ENCODE measurements around the gene NDRG4. TPM values are rescaled to one million over a fixed set of nuclear protein-coding genes. Genes with fewer than 3 reads are reported as not detected.
A peak's percentile ranks its signal among the peaks of the same experiment; 100 is the strongest.

Gene NDRG4
- total RNA-seq, 4 donors from 2014 or later = 16.0 to 89.4 (median 56.1) TPM

DNA sequence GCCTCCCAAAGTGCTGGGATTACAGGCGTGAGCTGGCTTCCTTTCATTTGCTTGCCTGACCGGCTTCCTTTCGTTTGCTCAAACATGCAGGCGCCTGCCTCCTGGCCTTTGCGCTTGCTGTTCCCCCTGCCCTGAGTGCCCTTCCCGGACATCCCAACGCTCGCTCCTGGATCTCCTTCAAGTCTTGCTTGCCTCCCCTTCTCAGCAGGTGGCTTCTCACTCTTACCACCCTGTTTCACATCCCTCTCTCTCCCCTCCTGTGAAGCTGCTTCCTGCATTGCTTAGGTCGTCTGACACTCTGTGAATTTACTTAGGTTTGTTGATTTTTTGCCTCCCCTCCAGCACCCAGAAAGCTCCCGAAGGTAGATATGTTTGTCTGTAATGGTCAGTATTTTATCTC lies 25.6 kb upstream of the NDRG4 start:
- H3K36me3 ChIP-seq = no peaks in the 10 kb centered on the region
- H3K4me3 ChIP-seq = no peak overlapping the region
- H3K27me3 ChIP-seq = no peaks in the 10 kb centered on the region
- TF ChIP-seq POLR2A (IDR thresholded peaks at IDR 0.05) = no peak
- intact Hi-C loops (cut with DNase I; ENCODE audit: low total_unique reads) = no loop called here
- H3K4me1 ChIP-seq = no peaks in the 10 kb centered on the region
- no peak overlapping the region for H3K27ac ChIP-seq
- H3K9me3 ChIP-seq = no peaks in the 10 kb centered on the region
- DNase-seq = no peak

DNA sequence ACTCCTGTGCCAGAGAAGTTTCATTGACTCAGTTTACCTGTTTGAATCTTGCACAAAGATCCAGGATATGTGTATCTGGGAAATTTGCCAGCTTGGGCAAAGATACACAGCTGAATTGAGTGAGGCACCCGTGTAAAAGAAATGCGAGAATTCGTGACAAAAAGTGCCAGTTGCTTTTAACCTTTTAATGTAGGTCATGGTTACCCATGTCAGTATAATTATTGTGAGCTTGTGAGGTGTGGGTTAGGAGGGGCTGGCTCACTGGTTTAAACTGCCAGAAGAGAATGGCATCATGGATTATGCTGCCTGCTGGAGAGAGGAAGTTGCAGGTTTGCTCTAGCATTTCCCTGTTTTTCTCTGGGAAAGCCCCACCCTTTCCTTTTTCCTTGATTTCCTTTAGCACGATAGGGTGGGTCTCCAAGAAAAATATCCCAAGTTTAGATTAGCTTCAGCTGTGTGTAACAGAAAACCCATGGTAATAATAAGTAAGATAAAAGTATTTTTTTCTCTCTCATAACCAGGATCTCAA lies 24.8 kb upstream of the NDRG4 start:
- Histone ChIP-seq H3K27ac (peak overlapping the region in 1 of 2 donors; percentile 10), H3K4me1 (no peaks in the 10 kb centered on the region)
- intact Hi-C loops (cut with DNase I; ENCODE audit: low total_unique reads) = no loop called here

DNA sequence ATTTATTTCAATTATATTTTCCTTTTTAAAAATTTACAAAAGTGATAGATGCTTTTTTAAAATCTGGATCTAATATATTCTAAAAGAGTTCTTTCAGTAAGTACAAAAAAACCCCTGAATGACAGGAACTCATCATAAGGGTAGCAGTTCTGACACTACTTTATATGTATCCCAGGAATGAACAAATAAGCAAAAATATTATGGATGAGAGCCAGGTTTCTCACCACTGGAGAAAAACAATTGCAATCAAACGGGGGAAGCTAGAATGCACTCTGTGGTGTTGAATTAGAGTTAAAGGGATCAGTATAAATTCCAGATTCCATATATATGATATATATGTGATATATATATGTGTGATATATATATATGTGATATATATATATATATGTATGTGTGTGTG lies 23.2 kb upstream of the NDRG4 start:
- intact Hi-C loops (cut with DNase I; ENCODE audit: low total_unique reads) = no loop called here
- Histone ChIP-seq H3K27ac (no peak overlapping the region), H3K9me3 (no peaks in the 10 kb centered on the region)

More for the DNA sequence above, 24.8 kb upstream of the NDRG4 start:
- H3K4me3 ChIP-seq = no peak overlapping the region
- no peaks in the 10 kb centered on the region for H3K36me3 ChIP-seq
- no peak for DNase-seq
- H3K27me3 ChIP-seq = no peaks in the 10 kb centered on the region
- TF ChIP-seq POLR2A (IDR thresholded peaks at IDR 0.05) = no peak
- TF ChIP-seq, protein P1, sequence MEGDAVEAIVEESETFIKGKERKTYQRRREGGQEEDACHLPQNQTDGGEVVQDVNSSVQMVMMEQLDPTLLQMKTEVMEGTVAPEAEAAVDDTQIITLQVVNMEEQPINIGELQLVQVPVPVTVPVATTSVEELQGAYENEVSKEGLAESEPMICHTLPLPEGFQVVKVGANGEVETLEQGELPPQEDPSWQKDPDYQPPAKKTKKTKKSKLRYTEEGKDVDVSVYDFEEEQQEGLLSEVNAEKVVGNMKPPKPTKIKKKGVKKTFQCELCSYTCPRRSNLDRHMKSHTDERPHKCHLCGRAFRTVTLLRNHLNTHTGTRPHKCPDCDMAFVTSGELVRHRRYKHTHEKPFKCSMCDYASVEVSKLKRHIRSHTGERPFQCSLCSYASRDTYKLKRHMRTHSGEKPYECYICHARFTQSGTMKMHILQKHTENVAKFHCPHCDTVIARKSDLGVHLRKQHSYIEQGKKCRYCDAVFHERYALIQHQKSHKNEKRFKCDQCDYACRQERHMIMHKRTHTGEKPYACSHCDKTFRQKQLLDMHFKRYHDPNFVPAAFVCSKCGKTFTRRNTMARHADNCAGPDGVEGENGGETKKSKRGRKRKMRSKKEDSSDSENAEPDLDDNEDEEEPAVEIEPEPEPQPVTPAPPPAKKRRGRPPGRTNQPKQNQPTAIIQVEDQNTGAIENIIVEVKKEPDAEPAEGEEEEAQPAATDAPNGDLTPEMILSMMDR (IDR thresholded peaks at IDR 0.05) = no peak
- H3K9me3 ChIP-seq = no peaks in the 10 kb centered on the region

DNA sequence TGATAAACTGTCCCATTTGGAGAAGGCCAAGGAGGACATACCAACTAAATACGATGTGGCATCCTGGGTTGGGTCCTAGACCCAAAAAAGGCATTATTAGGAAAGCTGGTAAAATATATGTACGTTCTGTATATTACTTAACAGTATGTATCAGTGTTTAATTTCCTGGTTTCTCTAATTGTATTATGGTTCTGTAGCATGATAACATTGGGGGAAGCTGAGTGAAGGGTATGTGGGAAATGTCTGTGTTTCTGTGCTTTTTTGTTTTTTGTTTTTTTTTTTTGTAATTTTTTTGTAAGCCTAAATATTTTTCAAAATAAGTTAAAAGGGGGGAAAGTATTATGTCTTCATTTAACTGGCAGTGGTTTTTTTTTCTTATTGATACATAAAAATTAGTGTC lies 21.5 kb upstream of the NDRG4 start:
- no peak overlapping the region for H3K4me3 ChIP-seq
- H3K36me3 ChIP-seq = no peaks in the 10 kb centered on the region
- H3K27me3 ChIP-seq = no peaks in the 10 kb centered on the region
- DNase-seq = no peak
- H3K9me3 ChIP-seq = no peaks in the 10 kb centered on the region
- no peaks in the 10 kb centered on the region for H3K4me1 ChIP-seq
- no peak overlapping the region for H3K27ac ChIP-seq
- intact Hi-C loops (cut with DNase I; ENCODE audit: low total_unique reads) = no loop called here
- TF ChIP-seq, protein P1 (IDR thresholded peaks at IDR 0.05) = no peak
- TF ChIP-seq POLR2A (IDR thresholded peaks at IDR 0.05) = no peak

More for the DNA sequence above, 23.2 kb upstream of the NDRG4 start:
- no peak for TF ChIP-seq POLR2A (IDR thresholded peaks at IDR 0.05)
- TF ChIP-seq, protein P1 (IDR thresholded peaks at IDR 0.05) = no peak
- Histone ChIP-seq H3K27me3 (no peaks in the 10 kb centered on the region), H3K4me3 (no peak overlapping the region), H3K4me1 (no peaks in the 10 kb centered on the region), H3K36me3 (no peaks in the 10 kb centered on the region)
- no peak for DNase-seq

DNA sequence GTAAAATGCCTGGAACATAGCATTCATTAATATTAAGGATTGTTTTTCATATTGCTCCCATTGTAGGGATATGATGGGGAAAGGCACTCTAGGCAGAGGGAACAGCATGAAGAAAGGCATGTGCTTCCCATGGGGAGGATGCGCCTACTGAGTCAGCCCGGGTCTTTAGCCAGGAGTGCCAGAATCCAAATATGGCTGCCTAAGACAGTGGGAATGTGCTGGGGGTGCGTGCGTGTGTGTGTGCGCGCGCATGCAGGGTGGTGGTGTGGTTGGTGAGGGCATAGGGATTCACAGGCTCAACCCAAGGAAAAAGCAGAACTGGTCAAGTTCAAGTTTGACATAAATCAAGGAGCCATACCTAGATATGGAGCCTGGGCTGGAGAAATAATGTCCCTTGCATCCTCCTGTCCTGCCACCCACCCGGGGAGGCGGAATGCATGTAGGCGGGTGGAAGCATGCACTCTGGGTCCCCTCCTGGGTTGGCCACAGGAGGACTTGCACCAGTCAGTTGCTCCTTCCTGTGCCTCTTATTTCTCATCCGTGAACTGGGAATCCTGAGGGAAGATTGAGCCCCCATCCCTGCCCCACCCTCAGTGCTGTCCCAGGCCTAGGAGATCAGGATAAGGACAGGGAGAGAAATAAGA lies 18.6 kb upstream of the NDRG4 start:
- DNase-seq = no peak
- Histone ChIP-seq H3K27me3 (no peaks in the 10 kb centered on the region), H3K4me1 (no peaks in the 10 kb centered on the region), H3K27ac (no peak overlapping the region), H3K9me3 (no peaks in the 10 kb centered on the region), H3K36me3 (no peaks in the 10 kb centered on the region), H3K4me3 (no peak overlapping the region)
- intact Hi-C loops (cut with DNase I; ENCODE audit: low total_unique reads) = no loop called here
- no peak for TF ChIP-seq POLR2A (IDR thresholded peaks at IDR 0.05)
- TF ChIP-seq, protein P1 (IDR thresholded peaks at IDR 0.05) = no peak

Data from uterus (tissue), 4 donors.